Measurements from ENCODE around the gene FXYD5.

GRCh38 chr19:35122687-35123551 is 31.6 kb upstream of the FXYD5 start:
- TF ChIP-seq CTCF (IDR thresholded peaks at IDR 0.05 in 2 of 3, conservative IDR thresholded peaks at IDR 0.05 in 1 of 3; ENCODE audit: borderline replicate concordance in 1 of 3, insufficient read depth in 1 of 3, low read depth in 2 of 3, low read length in 2 of 3) (no peak), CEBPB (IDR thresholded peaks at IDR 0.05; ENCODE audit: low read depth) (no peak), EZH2 (IDR thresholded peaks at IDR 0.05) (no peak), SRF (IDR thresholded peaks at IDR 0.05; ENCODE audit: low read depth) (no peak), ZNF274 (IDR thresholded peaks at IDR 0.05; ENCODE audit: low read depth, low read length) (no peak), POLR2AphosphoS5 (IDR thresholded peaks at IDR 0.05; ENCODE audit: low read depth, low read length) (no peak), FOSL1 (IDR thresholded peaks at IDR 0.05; ENCODE audit: low read depth) (no peak), MAX (IDR thresholded peaks at IDR 0.05) (no peak), TCF7L2 (IDR thresholded peaks at IDR 0.05; ENCODE audit: borderline replicate concordance, extremely low read depth, insufficient read depth, insufficient read length) (no peak), REST (IDR thresholded peaks at IDR 0.05; ENCODE audit: low read depth) (no peak)
